Esophagus squamous epithelium (tissue), 5 donors: Measurements from ENCODE around the gene PCDHGB7. TPM values are rescaled to one million over a fixed set of nuclear protein-coding genes. Genes with fewer than 3 reads are reported as not detected.

Experiments
- DNase-seq: peaks from one replicate; lab custom pipeline; 2025; lab: John Stamatoyannopoulos, UW
- H3K27ac ChIP-seq, 4 donors: fragments of 200-600 bp; sonication (generic); one replicate each; pipeline ENCODE4 v1.5.1; 2016 to 2019; ENCODE audit warnings: mild to moderate bottlenecking in 1 of 4
- H3K27me3 ChIP-seq, 4 donors: fragments of 200-600 bp; sonication (generic); 1 replicate in 3 of 4; 2 replicates in 1 of 4; pipeline versions ENCODE4 v1.5.1 to v1.6.0; 2017 to 2021; ENCODE audit warnings: antibody characterized with exemption in 1 of 4
- H3K36me3 ChIP-seq, 3 donors: fragments of 200-600 bp; sonication (generic); one replicate each; pipeline ENCODE4 v1.5.1; 2016 to 2019
- H3K4me1 ChIP-seq, 3 donors: fragments of 200-600 bp; sonication (generic); one replicate each; pipeline ENCODE4 v1.5.1; 2017 to 2019
- H3K4me3 ChIP-seq, 4 donors: fragments of 200-600 bp; sonication (generic); 1 replicate in 3 of 4; 2 replicates in 1 of 4; pipeline ENCODE4 v1.5.1; 2016 to 2019; ENCODE audit warnings: mild to moderate bottlenecking in 2 of 4, moderate library complexity in 1 of 4
- H3K9me3 ChIP-seq, 3 donors: fragments of 200-600 bp; sonication (generic); one replicate each; pipeline ENCODE4 v1.5.1; 2016 to 2019
- POLR2A ChIP-seq, 4 donors: fragments of 450-650 bp; IDR thresholded peaks; one replicate each; pipeline ENCODE4 v1.6.1; 2017; ENCODE audit warnings: antibody characterized with exemption in 4 of 4, mild to moderate bottlenecking in 4 of 4, moderate library complexity in 3 of 4
- WGBS, 2 donors: methylation state at CpG; one replicate each; pipeline ENCODE4 v1.1.5; 2018; 5-methylcytosine and 5-hydroxymethylcytosine counted together
- intact Hi-C: fragments of 100-400 bp; cut with DNase I; formaldehyde crosslinking; loops from one replicate; pipeline ENCODE4 v1.15.0; 2022
- total RNA-seq, 4 donors: library from RNA; depleted of rRNA; stranded (reverse); fragments of >200 nt; gene quantifications; one replicate each; pipeline ENCODE4 v1.1.0, GENCODE V29; 2016
- TF ChIP-seq, protein P1 (sequence below), 6 experiments: fragments of 450-650 bp in 4 of 6; fragments of 200-600 bp in 2 of 6; sonication (generic) in 2 of 6; IDR thresholded peaks; one replicate each; pipeline ENCODE4 v1.5.1; 2016 to 2019; ENCODE audit warnings: antibody characterized with exemption in 6 of 6, mild to moderate bottlenecking in 4 of 6, moderate library complexity in 4 of 6
- donor health status: DM: yes; HTN: yes; CAD: no.

Gene PCDHGB7
- total RNA-seq, 4 donors from 2014 or later = 4.1 to 10.9 (median 5.8) TPM

DNA sequence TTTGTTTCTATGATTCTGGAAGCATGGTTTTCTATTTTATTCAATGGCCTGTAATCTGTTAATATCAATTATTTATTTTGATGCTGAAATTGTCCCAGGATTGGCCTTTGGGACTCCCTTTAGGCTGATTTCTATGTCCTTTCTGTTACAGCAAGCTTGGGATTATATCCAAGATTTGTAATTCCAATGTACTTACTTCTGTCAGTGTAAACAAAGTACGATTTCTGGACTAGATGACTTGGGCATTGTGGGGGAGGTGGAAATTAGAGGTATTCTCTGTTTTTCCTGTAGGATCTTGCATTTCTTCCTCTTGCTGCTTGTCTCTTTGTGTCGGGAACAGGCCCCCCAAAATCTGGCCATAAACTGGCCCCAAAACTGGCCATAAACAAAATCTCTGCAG is 16.5 kb downstream of the PCDHGB7 start:
- no peak for DNase-seq
- Histone ChIP-seq H3K4me3 (no peak overlapping the region), H3K36me3 (no peaks in the 10 kb centered on the region), H3K9me3 (peaks cover 5 to 100% (median 69%) of the 10 kb centered on the region in 3 donors), H3K27me3 (no peaks in the 10 kb centered on the region), H3K4me1 (peaks cover 0 to 12% (median 0%) of the 10 kb centered on the region in 3 donors), H3K27ac (no peak overlapping the region)
- WGBS, 2 donors = 77 to 88% methylated on average over 2 of the region's 2 CpGs
- intact Hi-C loops = no loop called here
- TF ChIP-seq, protein P1, sequence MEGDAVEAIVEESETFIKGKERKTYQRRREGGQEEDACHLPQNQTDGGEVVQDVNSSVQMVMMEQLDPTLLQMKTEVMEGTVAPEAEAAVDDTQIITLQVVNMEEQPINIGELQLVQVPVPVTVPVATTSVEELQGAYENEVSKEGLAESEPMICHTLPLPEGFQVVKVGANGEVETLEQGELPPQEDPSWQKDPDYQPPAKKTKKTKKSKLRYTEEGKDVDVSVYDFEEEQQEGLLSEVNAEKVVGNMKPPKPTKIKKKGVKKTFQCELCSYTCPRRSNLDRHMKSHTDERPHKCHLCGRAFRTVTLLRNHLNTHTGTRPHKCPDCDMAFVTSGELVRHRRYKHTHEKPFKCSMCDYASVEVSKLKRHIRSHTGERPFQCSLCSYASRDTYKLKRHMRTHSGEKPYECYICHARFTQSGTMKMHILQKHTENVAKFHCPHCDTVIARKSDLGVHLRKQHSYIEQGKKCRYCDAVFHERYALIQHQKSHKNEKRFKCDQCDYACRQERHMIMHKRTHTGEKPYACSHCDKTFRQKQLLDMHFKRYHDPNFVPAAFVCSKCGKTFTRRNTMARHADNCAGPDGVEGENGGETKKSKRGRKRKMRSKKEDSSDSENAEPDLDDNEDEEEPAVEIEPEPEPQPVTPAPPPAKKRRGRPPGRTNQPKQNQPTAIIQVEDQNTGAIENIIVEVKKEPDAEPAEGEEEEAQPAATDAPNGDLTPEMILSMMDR (IDR thresholded peaks at IDR 0.05) = no peak
- no peak for TF ChIP-seq POLR2A (IDR thresholded peaks at IDR 0.05)

DNA sequence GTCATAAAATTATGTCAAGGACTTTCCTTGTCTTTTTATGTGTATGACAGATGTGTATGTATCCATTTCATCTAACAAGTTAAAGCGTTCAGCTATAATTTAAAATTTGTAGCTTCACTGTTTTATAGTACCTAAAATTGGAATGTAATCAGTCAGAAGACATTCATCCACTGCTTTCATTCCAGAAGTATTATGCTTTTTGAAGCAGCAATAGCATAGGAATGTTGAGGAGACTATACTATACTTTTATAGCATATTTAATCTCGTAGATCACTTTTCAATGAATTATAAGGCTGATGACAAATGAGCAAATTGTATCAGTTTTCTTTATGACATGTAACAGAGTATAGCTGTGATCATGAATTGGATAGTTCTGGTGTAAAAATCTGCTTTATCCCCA is 19.7 kb downstream of the PCDHGB7 start:
- H3K9me3 ChIP-seq = peaks cover 10 to 100% (median 70%) of the 10 kb centered on the region in 3 donors
- H3K36me3 ChIP-seq = no peaks in the 10 kb centered on the region
- intact Hi-C loops = no loop called here
- no peak for TF ChIP-seq POLR2A (IDR thresholded peaks at IDR 0.05)
- TF ChIP-seq, protein P1 (IDR thresholded peaks at IDR 0.05) = no peak
- H3K4me3 ChIP-seq = no peak overlapping the region
- no peaks in the 10 kb centered on the region for H3K27me3 ChIP-seq
- no peak for DNase-seq
- 89 to 98% methylated on average over 2 of the region's 2 CpGs for whole genome bisulfite sequencing, 2 donors
- no peaks in the 10 kb centered on the region for H3K4me1 ChIP-seq
- H3K27ac ChIP-seq = no peak overlapping the region

DNA sequence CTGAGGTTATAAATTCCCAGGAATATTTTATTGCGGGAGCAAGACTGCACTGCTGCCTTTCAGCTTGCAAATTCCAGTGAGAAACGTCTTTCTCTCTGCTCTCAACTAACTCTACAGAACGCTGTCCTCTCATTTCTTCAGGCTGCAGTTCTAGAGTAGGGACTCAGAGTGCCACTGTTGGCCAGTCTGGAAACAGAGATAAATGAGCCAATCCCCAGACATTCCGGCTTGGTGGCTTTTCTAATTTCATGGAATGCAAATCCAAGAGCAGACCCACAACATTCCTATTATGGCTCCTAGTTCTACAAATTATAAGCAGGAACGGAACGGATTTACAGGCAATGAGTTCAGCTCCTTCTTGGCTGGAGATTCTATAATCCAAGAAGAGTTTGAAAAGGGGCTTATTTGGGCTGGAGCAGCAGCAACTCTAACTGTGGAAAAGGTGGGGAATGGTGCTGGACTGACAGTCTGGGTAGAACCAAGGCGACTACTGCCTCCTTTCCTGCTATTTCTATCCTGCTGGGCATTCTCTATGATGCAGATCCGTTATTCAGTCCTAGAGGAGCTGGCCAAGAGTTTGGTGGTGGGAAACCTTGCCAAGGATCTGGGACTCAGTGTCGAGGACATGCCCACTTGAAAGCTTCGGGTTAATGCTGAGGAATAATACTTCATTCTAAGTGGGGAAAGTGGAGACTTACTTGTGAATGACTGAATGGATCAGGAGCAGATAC is 22.1 kb downstream of the PCDHGB7 start:
- Histone ChIP-seq H3K27ac (no peak overlapping the region), H3K36me3 (no peaks in the 10 kb centered on the region), H3K4me1 (no peaks in the 10 kb centered on the region), H3K4me3 (no peak overlapping the region), H3K9me3 (peaks cover 5 to 89% (median 53%) of the 10 kb centered on the region in 3 donors), H3K27me3 (no peaks in the 10 kb centered on the region)
- 63 to 71% methylated on average over 10 of the region's 10 CpGs for WGBS, 2 donors
- TF ChIP-seq POLR2A (IDR thresholded peaks at IDR 0.05) = no peak
- TF ChIP-seq, protein P1 (IDR thresholded peaks at IDR 0.05) = no peak
- intact Hi-C loops = no loop called here
- DNase-seq = no peak

DNA sequence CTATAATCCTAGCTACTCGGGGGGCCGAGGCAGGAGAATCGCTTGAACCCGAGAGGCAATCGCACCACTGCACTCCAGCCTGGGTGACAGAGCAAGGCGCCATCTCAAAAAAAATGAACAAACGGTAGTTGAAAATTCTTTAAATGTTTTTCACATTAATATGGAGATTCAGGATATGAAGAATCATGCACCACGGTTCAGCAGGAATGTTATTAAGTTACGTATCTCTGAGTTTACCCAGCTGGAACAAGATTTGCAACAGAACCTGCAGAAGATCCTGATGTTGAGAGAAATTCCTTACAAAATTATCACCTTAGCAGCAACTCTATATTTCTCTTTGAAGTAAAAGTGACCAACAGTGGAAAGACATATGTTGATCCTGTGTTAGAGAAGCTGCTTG is 22.9 kb downstream of the PCDHGB7 start:
- Histone ChIP-seq H3K9me3 (peaks cover 5 to 81% (median 53%) of the 10 kb centered on the region in 3 donors), H3K36me3 (no peaks in the 10 kb centered on the region), H3K4me3 (no peak overlapping the region), H3K27me3 (no peaks in the 10 kb centered on the region), H3K4me1 (no peaks in the 10 kb centered on the region), H3K27ac (no peak overlapping the region)
- TF ChIP-seq, protein P1 (IDR thresholded peaks at IDR 0.05) = no peak
- intact Hi-C loops = no loop called here
- DNase-seq = no peak
- WGBS, 2 donors = 92 to 93% methylated on average over 9 of the region's 9 CpGs

DNA sequence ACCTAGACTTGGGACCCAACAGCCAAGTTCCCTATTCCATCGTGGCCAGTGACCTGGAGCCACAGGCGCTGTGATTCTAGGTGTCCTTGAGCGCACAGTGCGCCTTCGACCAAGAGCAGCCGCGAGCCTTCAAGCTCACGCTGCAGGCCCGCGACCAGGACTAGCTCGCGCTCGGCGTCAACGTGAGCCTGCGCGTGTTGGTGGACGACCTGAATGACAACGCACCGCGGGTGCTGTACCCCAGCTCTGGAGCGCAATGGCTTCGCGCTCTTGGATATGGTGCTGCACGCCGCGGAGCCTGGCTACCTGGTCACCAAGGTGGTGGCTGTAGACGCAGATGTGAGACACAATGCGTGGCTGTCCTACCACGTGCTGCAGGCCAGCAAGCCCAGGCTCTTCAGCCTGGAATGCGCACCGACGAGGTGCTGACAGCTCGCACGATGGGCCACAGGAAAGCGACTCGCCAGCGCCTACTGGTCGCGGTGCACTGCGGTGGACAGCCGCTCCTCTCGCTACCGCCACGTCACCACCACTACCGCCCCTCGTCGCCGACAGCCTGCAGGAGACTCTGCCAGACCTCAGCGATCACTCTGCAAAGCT is 24.2 kb downstream of the PCDHGB7 start:
- no peak overlapping the region for H3K27ac ChIP-seq
- intact Hi-C loops = no loop called here
- peaks cover 5 to 72% (median 46%) of the 10 kb centered on the region in 3 donors for H3K9me3 ChIP-seq
- TF ChIP-seq, protein P1 (IDR thresholded peaks at IDR 0.05) = no peak
- TF ChIP-seq POLR2A (IDR thresholded peaks at IDR 0.05) = no peak
- WGBS, 2 donors = 50 to 68% methylated on average over 17 to 36 of the region's 50 CpGs
- H3K36me3 ChIP-seq = no peaks in the 10 kb centered on the region
- no peaks in the 10 kb centered on the region for H3K4me1 ChIP-seq
- no peak overlapping the region for H3K4me3 ChIP-seq
- no peaks in the 10 kb centered on the region for H3K27me3 ChIP-seq
- DNase-seq = no peak
